HL-60 (cell line): ENCODE data around the gene PSG11.
"Not testable (repeated sequence)": the region's sequence is repeated elsewhere in the genome, so short reads cannot be mapped to it uniquely, and the experiment has no call there.

Source experiments
- DNase-seq, 2 experiments: peaks; one replicate each; pipeline ENCODE4 v3.0.0-alpha.2; 2010 to 2020; ENCODE audit warnings: low read depth in 1 of 2, low spot score in 1 of 2
- H3K27ac ChIP-seq: fragments of 250-450 bp; sonication (Bioruptor Pico); replicated peaks from 2 replicates; pipeline ENCODE4 v1.5.1; 2020; ENCODE audit warnings: mild to moderate bottlenecking, moderate library complexity
- H3K27me3 ChIP-seq: fragments of 250-450 bp; sonication (Bioruptor Pico); 2 replicates; pipeline ENCODE4 v1.5.1; 2021; ENCODE audit warnings: mild to moderate bottlenecking, moderate library complexity; ENCODE audit not compliant: insufficient read depth, poor library complexity, severe bottlenecking
- H3K4me3 ChIP-seq: replicated peaks from 2 replicates; pipeline ENCODE4 v1.5.1; 2011; ENCODE audit warnings: mild to moderate bottlenecking, control low read depth, low read length; ENCODE audit not compliant: insufficient read depth
- CTCF ChIP-seq: IDR thresholded peaks from one replicate; pipeline ENCODE4 v1.5.1; 2011; ENCODE audit warnings: low read length, control low read depth, inconsistent platforms; ENCODE audit not compliant: insufficient read depth
- GABPA ChIP-seq: IDR thresholded peaks from 2 replicates; pipeline ENCODE4 v1.6.1; 2012; ENCODE audit warnings: low read depth
- POLR2AphosphoS5 ChIP-seq: IDR thresholded peaks from 2 replicates; pipeline ENCODE4 v1.6.1; 2012; ENCODE audit warnings: low read depth
- REST ChIP-seq: IDR thresholded peaks from 2 replicates; pipeline ENCODE4 v1.6.1; 2012; ENCODE audit warnings: low read depth; ENCODE audit not compliant: insufficient replicate concordance
- SPI1 ChIP-seq: IDR thresholded peaks from 2 replicates; pipeline ENCODE4 v1.6.1; 2012; ENCODE audit warnings: low read depth, mild to moderate bottlenecking, borderline replicate concordance

Gene PSG11

GRCh38 chr19:42988206-42988605 lies 38.1 kb downstream of the PSG11 start:
- H3K4me3 ChIP-seq = not testable (repeated sequence)

GRCh38 chr19:42985588-42985987 lies 40.7 kb downstream of the PSG11 start:
- TF ChIP-seq CTCF (no peak), GABPA (no peak), SPI1 (no peak), REST (no peak), POLR2AphosphoS5 (no peak)
- Histone ChIP-seq H3K27ac (no peak overlapping the region), H3K4me3 (no peak overlapping the region), H3K27me3 (no peaks in the 10 kb centered on the region)
- no peak for DNase-seq

More at GRCh38 chr19:42988206-42988605, 38.1 kb downstream of the PSG11 start:
- not testable (repeated sequence) for H3K27ac ChIP-seq, DNase-seq, H3K27me3 ChIP-seq

- H3K27me3 ChIP-seq, H3K27ac ChIP-seq, H3K4me3 ChIP-seq, DNase-seq: not testable (repeated sequence)
These were observed 44.2 kb downstream of the PSG11 start for GRCh38 chr19:42982111-42982510.

- H3K27me3 ChIP-seq, DNase-seq, H3K4me3 ChIP-seq, H3K27ac ChIP-seq: not testable (repeated sequence)
These were observed 54.8 kb downstream of the PSG11 start for GRCh38 chr19:42971451-42971850.

- no peak overlapping the region for H3K27ac ChIP-seq
These were observed 61.1 kb downstream of the PSG11 start for GRCh38 chr19:42965176-42965575.

More at GRCh38 chr19:42965176-42965575, 61.1 kb downstream of the PSG11 start:
- no peaks in the 10 kb centered on the region for H3K27me3 ChIP-seq
- no peak for TF ChIP-seq SPI1
- TF ChIP-seq REST = no peak
- no peak for TF ChIP-seq CTCF
- no peak for TF ChIP-seq POLR2AphosphoS5
- TF ChIP-seq GABPA = no peak
- no peak overlapping the region for H3K4me3 ChIP-seq
- DNase-seq = no peak
